Measurements from ENCODE around the gene CUBN.

CUBN gene

GRCh38 chr10:16915300-16915699 is 214.3 kb downstream of the CUBN start:
- WGBS, 2 experiments (ENCODE audit: insufficient coverage in 2 of 2): 80 to 86% methylated on average over 1 to 2 of the region's 2 CpGs
- Histone ChIP-seq H3K36me3 (ENCODE audit: control insufficient read depth, insufficient read depth, low read length) (peaks cover 6% of the 10 kb centered on the region), H3K27ac (ENCODE audit: low read depth, low read length, severe bottlenecking) (no peak overlapping the region), H3K4me1 (ENCODE audit: control insufficient read depth, insufficient read depth, low read length, poor library complexity, severe bottlenecking) (peaks cover 2% of the 10 kb centered on the region), H3K9me3 (ENCODE audit: control insufficient read depth, low read length) (peaks cover 4% of the 10 kb centered on the region), H3K4me3 (ENCODE audit: extremely low read depth, insufficient read depth, low read length, poor library complexity, severe bottlenecking) (no peak overlapping the region)

- Histone ChIP-seq H3K4me1 (ENCODE audit: control insufficient read depth, insufficient read depth, low read length, poor library complexity, severe bottlenecking) (peaks cover 13% of the 10 kb centered on the region), H3K27ac (ENCODE audit: low read depth, low read length, severe bottlenecking) (no peak overlapping the region), H3K36me3 (ENCODE audit: control insufficient read depth, insufficient read depth, low read length) (peaks cover 6% of the 10 kb centered on the region), H3K4me3 (ENCODE audit: extremely low read depth, insufficient read depth, low read length, poor library complexity, severe bottlenecking) (no peak overlapping the region), H3K9me3 (ENCODE audit: control insufficient read depth, low read length) (peaks cover 4% of the 10 kb centered on the region)
- WGBS, 2 experiments (ENCODE audit: insufficient coverage in 2 of 2): 66 to 82% methylated on average over 3 of the region's 4 CpGs
Observed at GRCh38 chr10:16913266-16913665, 216.3 kb downstream of the CUBN start.

GRCh38 chr10:16910793-16911164 is 218.8 kb downstream of the CUBN start:
- peaks cover 13% of the 10 kb centered on the region for H3K4me1 ChIP-seq (ENCODE audit: control insufficient read depth, insufficient read depth, low read length, poor library complexity, severe bottlenecking)
- H3K4me3 ChIP-seq (ENCODE audit: extremely low read depth, insufficient read depth, low read length, poor library complexity, severe bottlenecking): no peak overlapping the region
- no peaks in the 10 kb centered on the region for H3K9me3 ChIP-seq (ENCODE audit: control insufficient read depth, low read length)
- 93 to 97% methylated on average over 3 to 4 of the region's 4 CpGs for WGBS, 2 experiments (ENCODE audit: insufficient coverage in 2 of 2)
- peaks cover 6% of the 10 kb centered on the region for H3K36me3 ChIP-seq (ENCODE audit: control insufficient read depth, insufficient read depth, low read length)
- no peak overlapping the region for H3K27ac ChIP-seq (ENCODE audit: low read depth, low read length, severe bottlenecking)

GRCh38 chr10:16909961-16910792 is 219.4 kb downstream of the CUBN start:
- no CpG with 5 or more reads among the region's 4 CpGs for WGBS, 2 experiments (ENCODE audit: insufficient coverage in 2 of 2)
- Histone ChIP-seq H3K36me3 (ENCODE audit: control insufficient read depth, insufficient read depth, low read length) (peaks cover 6% of the 10 kb centered on the region), H3K4me3 (ENCODE audit: extremely low read depth, insufficient read depth, low read length, poor library complexity, severe bottlenecking) (no peak overlapping the region), H3K9me3 (ENCODE audit: control insufficient read depth, low read length) (peaks cover 5% of the 10 kb centered on the region), H3K27ac (ENCODE audit: low read depth, low read length, severe bottlenecking) (peak overlapping the region; percentile 83), H3K4me1 (ENCODE audit: control insufficient read depth, insufficient read depth, low read length, poor library complexity, severe bottlenecking) (peaks cover 13% of the 10 kb centered on the region)

- no peak overlapping the region for H3K4me3 ChIP-seq (ENCODE audit: extremely low read depth, insufficient read depth, low read length, poor library complexity, severe bottlenecking)
- 89% methylated on average over 1 of the region's 1 CpG; no CpG with 5 or more reads in 1 of the 2 experiments for WGBS, 2 experiments (ENCODE audit: insufficient coverage in 2 of 2)
- peaks cover 7% of the 10 kb centered on the region for H3K36me3 ChIP-seq (ENCODE audit: control insufficient read depth, insufficient read depth, low read length)
- H3K4me1 ChIP-seq (ENCODE audit: control insufficient read depth, insufficient read depth, low read length, poor library complexity, severe bottlenecking): peaks cover 16% of the 10 kb centered on the region
- H3K9me3 ChIP-seq (ENCODE audit: control insufficient read depth, low read length): peaks cover 6% of the 10 kb centered on the region
- H3K27ac ChIP-seq (ENCODE audit: low read depth, low read length, severe bottlenecking): peak overlapping the region; percentile 83
Observed at GRCh38 chr10:16909271-16909767, 220.3 kb downstream of the CUBN start.

- Histone ChIP-seq H3K9me3 (ENCODE audit: control insufficient read depth, low read length) (peaks cover 9% of the 10 kb centered on the region), H3K4me1 (ENCODE audit: control insufficient read depth, insufficient read depth, low read length, poor library complexity, severe bottlenecking) (peaks cover 17% of the 10 kb centered on the region), H3K4me3 (ENCODE audit: extremely low read depth, insufficient read depth, low read length, poor library complexity, severe bottlenecking) (no peak overlapping the region), H3K36me3 (ENCODE audit: control insufficient read depth, insufficient read depth, low read length) (peaks cover 8% of the 10 kb centered on the region), H3K27ac (ENCODE audit: low read depth, low read length, severe bottlenecking) (no peak overlapping the region)
- 85% methylated on average over 2 of the region's 2 CpGs; no CpG with 5 or more reads in 1 of the 2 experiments for WGBS, 2 experiments (ENCODE audit: insufficient coverage in 2 of 2)
Observed at GRCh38 chr10:16907687-16908086, 221.9 kb downstream of the CUBN start.

GRCh38 chr10:16905320-16905719 is 224.3 kb downstream of the CUBN start:
- peaks cover 11% of the 10 kb centered on the region for H3K9me3 ChIP-seq (ENCODE audit: control insufficient read depth, low read length)
- no peak overlapping the region for H3K27ac ChIP-seq (ENCODE audit: low read depth, low read length, severe bottlenecking)
- peaks cover 3% of the 10 kb centered on the region for H3K36me3 ChIP-seq (ENCODE audit: control insufficient read depth, insufficient read depth, low read length)
- WGBS, 2 experiments (ENCODE audit: insufficient coverage in 2 of 2): 92 to 94% methylated on average over 6 to 7 of the region's 8 CpGs
- peaks cover 15% of the 10 kb centered on the region for H3K4me1 ChIP-seq (ENCODE audit: control insufficient read depth, insufficient read depth, low read length, poor library complexity, severe bottlenecking)
- H3K4me3 ChIP-seq (ENCODE audit: extremely low read depth, insufficient read depth, low read length, poor library complexity, severe bottlenecking): no peak overlapping the region

GRCh38 chr10:16904639-16905061 is 225.0 kb downstream of the CUBN start:
- Histone ChIP-seq H3K27ac (ENCODE audit: low read depth, low read length, severe bottlenecking) (no peak overlapping the region), H3K9me3 (ENCODE audit: control insufficient read depth, low read length) (peaks cover 11% of the 10 kb centered on the region), H3K4me3 (ENCODE audit: extremely low read depth, insufficient read depth, low read length, poor library complexity, severe bottlenecking) (no peak overlapping the region), H3K36me3 (ENCODE audit: control insufficient read depth, insufficient read depth, low read length) (peaks cover 3% of the 10 kb centered on the region), H3K4me1 (ENCODE audit: control insufficient read depth, insufficient read depth, low read length, poor library complexity, severe bottlenecking) (peaks cover 8% of the 10 kb centered on the region)
- WGBS, 2 experiments (ENCODE audit: insufficient coverage in 2 of 2): 91 to 93% methylated on average over 3 of the region's 4 CpGs

- Histone ChIP-seq H3K4me1 (ENCODE audit: control insufficient read depth, insufficient read depth, low read length, poor library complexity, severe bottlenecking) (peaks cover 5% of the 10 kb centered on the region), H3K4me3 (ENCODE audit: extremely low read depth, insufficient read depth, low read length, poor library complexity, severe bottlenecking) (no peak overlapping the region), H3K27ac (ENCODE audit: low read depth, low read length, severe bottlenecking) (no peak overlapping the region), H3K36me3 (ENCODE audit: control insufficient read depth, insufficient read depth, low read length) (peaks cover 3% of the 10 kb centered on the region), H3K9me3 (ENCODE audit: control insufficient read depth, low read length) (peaks cover 11% of the 10 kb centered on the region)
Observed at GRCh38 chr10:16904049-16904448, 225.6 kb downstream of the CUBN start.

GRCh38 chr10:16902606-16903005 is 227.0 kb downstream of the CUBN start:
- Histone ChIP-seq H3K4me3 (ENCODE audit: extremely low read depth, insufficient read depth, low read length, poor library complexity, severe bottlenecking) (no peak overlapping the region), H3K36me3 (ENCODE audit: control insufficient read depth, insufficient read depth, low read length) (peaks cover 3% of the 10 kb centered on the region), H3K4me1 (ENCODE audit: control insufficient read depth, insufficient read depth, low read length, poor library complexity, severe bottlenecking) (peaks cover 3% of the 10 kb centered on the region), H3K27ac (ENCODE audit: low read depth, low read length, severe bottlenecking) (no peak overlapping the region), H3K9me3 (ENCODE audit: control insufficient read depth, low read length) (peaks cover 11% of the 10 kb centered on the region)
- 67 to 100% methylated on average over 1 of the region's 1 CpG for WGBS, 2 experiments (ENCODE audit: insufficient coverage in 2 of 2)

- Histone ChIP-seq H3K27ac (ENCODE audit: low read depth, low read length, severe bottlenecking) (no peak overlapping the region), H3K4me3 (ENCODE audit: extremely low read depth, insufficient read depth, low read length, poor library complexity, severe bottlenecking) (no peak overlapping the region), H3K36me3 (ENCODE audit: control insufficient read depth, insufficient read depth, low read length) (peaks cover 3% of the 10 kb centered on the region), H3K4me1 (ENCODE audit: control insufficient read depth, insufficient read depth, low read length, poor library complexity, severe bottlenecking) (peaks cover 3% of the 10 kb centered on the region), H3K9me3 (ENCODE audit: control insufficient read depth, low read length) (peaks cover 15% of the 10 kb centered on the region)
- no CpG with 5 or more reads among the region's 2 CpGs for WGBS, 2 experiments (ENCODE audit: insufficient coverage in 2 of 2)
Observed at GRCh38 chr10:16901106-16901505, 228.5 kb downstream of the CUBN start.

Data from mesodermal cell (in vitro differentiated cells).